Vagina (tissue), 2 donors: ENCODE data around the gene ATF7IP2.

ENCODE experiments used
- CTCF ChIP-seq, 3 experiments: fragments of 450-650 bp in 2 of 3; fragments of 200-600 bp in 1 of 3; sonication (generic) in 1 of 3; IDR thresholded peaks; one replicate each; pipeline ENCODE4 v1.5.1; 2017 to 2019; ENCODE audit warnings: antibody characterized with exemption in 3 of 3, mild to moderate bottlenecking in 2 of 3, moderate library complexity in 2 of 3
- POLR2A ChIP-seq, 2 donors: fragments of 450-650 bp; IDR thresholded peaks; one replicate each; pipeline ENCODE4 v1.6.1; 2017; ENCODE audit warnings: antibody characterized with exemption in 2 of 2, mild to moderate bottlenecking in 2 of 2, moderate library complexity in 2 of 2

DNA sequence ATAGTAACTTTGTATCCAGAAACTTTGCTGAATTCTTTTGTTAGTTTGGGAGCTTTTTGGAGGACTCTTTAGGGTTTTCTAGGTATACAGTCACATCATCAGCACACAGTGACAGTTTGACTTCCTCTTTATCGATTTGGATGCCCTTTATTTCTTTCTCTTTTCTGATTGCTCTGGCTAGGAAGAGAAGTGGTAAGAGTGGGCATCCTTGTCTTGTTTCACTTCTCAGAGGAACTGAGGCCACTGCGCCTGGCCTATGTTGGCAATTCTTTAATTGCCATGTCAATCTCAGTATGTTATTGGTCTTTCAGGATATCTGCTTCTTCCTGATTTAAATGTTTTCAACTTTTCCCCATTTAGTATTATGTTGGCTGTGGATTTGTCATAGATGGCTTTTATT lies 24.6 kb downstream of the ATF7IP2 start:
- TF ChIP-seq CTCF (IDR thresholded peaks at IDR 0.05) (no peak), POLR2A (IDR thresholded peaks at IDR 0.05) (no peak)
